HG03064 (cell line): ENCODE data around the gene LRBA.
"Not testable (repeated sequence)": the region's sequence is repeated elsewhere in the genome, so short reads cannot be mapped to it uniquely, and the experiment has no call there.

Experiments used
- ATAC-seq: cut with Tn5 transposase; IDR thresholded peaks from one replicate; pipeline ENCODE4 v1.9.1; 2021; ENCODE audit warnings: low read depth; ENCODE audit not compliant: unreplicated experiment

Gene LRBA

GRCh38 chr4:150944660-150945059 is 70.4 kb downstream of the LRBA start:
- ATAC-seq: no peak

DNA sequence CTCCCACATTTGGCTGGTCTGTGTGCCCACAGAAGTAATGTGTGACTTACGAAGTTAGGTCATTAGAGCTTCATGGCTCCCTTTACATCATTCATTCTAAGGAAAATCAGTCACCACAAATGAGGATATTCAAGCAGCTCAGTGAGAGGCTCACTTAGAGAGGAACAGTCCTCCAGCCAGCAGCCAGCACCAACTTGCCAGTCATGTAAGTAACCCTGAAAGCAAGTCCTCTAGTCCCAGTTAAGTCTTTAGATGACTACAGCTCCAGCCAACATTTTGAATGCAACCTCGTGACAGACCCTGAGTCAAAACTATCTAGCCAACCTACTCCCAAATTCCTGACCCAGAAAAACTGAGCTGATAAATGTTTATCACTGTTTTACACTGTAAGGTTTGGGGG is 71.3 kb downstream of the LRBA start:
- ATAC-seq: no peak

DNA sequence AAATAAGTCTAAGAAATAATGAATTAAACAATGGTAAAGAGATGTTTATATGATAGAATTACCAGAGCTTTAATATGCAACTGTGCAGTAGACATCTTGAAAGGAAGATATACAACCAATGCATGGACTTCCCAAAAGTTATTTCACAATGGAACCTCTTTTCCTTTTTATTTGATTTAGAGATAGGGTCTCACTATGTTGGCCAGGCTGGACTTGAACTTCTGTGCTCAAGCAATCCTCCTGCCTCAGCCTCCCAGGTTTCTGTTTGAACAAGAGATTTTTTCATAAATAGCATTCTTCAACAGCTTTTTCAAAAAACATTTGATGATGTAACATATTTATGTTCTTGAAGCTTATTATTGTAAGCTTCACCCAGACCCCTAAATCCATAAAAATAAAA is 72.0 kb downstream of the LRBA start:
- ATAC-seq: no peak

GRCh38 chr4:150942539-150942938 is 72.5 kb downstream of the LRBA start:
- ATAC-seq: no peak

- no peak for ATAC-seq
Observed at GRCh38 chr4:150940123-150940522, 75.0 kb downstream of the LRBA start.

GRCh38 chr4:150939530-150939929 is 75.6 kb downstream of the LRBA start:
- no peak for ATAC-seq

GRCh38 chr4:150938873-150939499 is 76.1 kb downstream of the LRBA start:
- ATAC-seq: no peak

GRCh38 chr4:150938417-150938816 is 76.7 kb downstream of the LRBA start:
- ATAC-seq: no peak

DNA sequence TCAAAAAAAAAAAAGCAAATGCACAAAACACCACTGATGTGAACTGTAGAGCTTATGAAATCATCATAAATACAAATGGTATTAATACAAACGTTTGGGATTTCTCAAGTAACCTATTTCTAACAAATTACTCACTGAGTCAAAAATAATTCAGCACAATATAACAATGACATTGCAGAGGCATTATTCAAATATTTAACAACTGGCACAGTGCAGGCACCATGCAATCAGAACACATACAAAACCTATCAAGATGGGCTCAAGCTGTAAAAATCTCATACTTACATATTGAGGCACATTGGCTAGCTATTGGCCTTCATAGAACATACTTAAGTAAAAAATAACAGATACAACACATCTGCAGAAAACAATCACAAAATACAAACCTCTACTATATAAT is 81.1 kb downstream of the LRBA start:
- ATAC-seq: no peak

- ATAC-seq: no peak
Observed at GRCh38 chr4:150931796-150932195, 83.3 kb downstream of the LRBA start.

DNA sequence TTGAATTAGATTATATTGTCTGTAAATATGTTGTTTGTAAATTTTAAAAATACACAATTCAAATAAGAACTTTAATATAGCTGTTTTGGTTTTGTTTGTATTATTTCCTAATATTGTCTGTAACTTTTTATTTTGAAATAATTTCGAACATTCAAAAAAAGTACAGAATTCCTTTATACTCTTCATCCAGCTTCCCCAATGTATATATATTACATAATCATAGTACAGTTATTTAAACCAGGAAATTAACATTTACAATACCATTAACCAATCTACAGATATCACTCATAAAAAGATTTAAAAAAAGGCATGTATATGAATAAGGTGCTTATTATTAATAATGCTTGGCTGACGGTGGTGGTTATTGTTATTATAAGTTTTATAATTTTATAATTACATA is 84.1 kb downstream of the LRBA start:
- no peak for ATAC-seq

- no peak for ATAC-seq
Observed at GRCh38 chr4:150923945-150924344, 91.1 kb downstream of the LRBA start.

DNA sequence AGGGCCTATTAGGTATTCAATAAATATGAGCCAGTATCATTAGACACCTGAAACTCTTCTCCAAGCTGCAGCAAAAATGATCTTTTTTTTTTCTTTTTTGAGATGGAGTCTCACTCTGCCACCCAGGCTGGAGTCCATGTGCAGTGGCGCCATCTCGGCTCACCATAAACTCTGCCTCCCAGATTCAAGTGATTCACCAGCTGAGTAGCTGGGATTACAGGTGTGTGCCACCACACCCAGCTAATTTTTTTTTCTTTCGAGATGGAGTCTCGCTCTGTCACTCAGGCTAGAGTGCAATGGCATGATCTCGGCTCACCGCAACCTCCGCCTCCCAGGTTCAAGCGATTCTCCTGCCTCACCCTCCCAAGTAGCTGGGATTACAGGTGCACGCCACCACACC is 93.6 kb downstream of the LRBA start:
- ATAC-seq: not testable (repeated sequence)

- ATAC-seq: not testable (repeated sequence)
Observed at GRCh38 chr4:150918562-150918961, 96.5 kb downstream of the LRBA start.

DNA sequence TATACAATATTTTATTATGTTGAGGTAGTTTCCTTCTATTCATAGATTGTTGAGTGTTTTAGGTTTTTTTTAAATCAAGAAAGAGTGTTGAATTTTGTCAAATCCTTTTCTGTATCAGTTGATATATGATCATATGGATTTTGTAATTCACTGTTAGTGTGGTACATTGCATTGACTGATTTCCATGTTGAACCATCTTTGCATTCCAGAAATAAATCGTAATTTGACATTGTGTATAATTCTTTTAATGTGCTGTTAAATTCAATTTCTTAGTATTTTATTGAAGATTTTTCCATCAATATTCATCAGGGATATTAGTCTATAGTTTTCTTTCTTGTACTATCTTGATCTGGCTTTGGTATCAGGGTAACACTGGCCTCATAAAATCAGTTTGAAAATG is 103.8 kb downstream of the LRBA start:
- no peak for ATAC-seq

GRCh38 chr4:150909116-150909515 is 106.0 kb downstream of the LRBA start:
- ATAC-seq: no peak

DNA sequence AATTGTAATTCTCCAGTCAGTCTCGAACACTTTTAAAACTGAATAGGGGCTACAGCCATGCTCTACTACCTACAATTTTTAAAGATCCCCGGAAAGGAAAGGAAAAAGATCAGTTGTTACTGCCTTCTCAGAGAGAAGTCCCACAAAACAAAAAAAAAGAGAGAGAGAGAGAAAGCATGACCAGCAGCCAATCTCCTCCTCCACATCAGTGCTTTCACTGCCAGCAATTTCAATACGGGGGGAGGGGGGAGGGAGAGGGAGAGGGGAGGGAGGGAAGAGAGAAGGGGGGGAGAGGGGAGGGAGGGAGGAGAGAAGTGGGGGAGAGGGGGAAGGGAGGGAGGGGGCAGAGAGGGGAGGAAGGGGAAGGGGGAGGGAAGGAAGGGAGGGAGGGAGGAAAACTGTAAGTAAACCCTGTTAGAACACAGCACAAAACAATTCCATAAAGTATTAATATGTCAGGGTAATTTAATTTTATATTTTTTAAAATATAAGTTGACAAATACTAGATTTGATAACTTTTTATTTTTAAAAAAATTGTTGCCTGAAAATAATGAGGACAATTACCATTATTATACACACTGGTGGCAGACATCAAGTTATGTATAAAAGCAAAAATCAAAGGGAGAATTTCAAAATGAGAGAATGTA is 108.0 kb downstream of the LRBA start:
- no peak for ATAC-seq

GRCh38 chr4:150904671-150905070 is 110.4 kb downstream of the LRBA start:
- no peak for ATAC-seq

- no peak for ATAC-seq
Observed at GRCh38 chr4:150903603-150904002, 111.5 kb downstream of the LRBA start.

- no peak for ATAC-seq
Observed at GRCh38 chr4:150896497-150896896, 118.6 kb downstream of the LRBA start.

GRCh38 chr4:150890246-150890645 is 124.8 kb downstream of the LRBA start:
- no peak for ATAC-seq

DNA sequence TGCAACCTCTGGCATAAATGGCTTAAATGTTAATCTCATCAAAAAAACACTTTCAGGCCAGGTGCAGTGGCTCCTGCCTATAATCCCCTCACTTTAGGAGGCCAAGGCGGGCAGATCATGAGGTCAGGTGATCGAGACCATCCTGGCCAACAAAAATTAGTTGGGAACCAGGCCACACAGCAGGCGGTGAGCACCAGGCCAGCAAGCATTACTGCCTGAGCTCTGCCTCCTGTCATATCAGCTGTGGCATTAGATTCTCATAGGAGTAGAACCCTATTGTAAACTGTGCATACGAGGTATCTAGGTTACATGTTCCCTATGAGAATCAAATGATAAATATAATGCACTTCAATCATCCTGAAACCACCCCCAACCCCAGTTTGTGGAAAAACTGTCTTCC is 125.8 kb downstream of the LRBA start:
- ATAC-seq: no peak

GRCh38 chr4:150888625-150889024 is 126.5 kb downstream of the LRBA start:
- ATAC-seq: no peak
